Tibial artery (tissue), 4 donors: ENCODE data around the gene NDFIP1.

ENCODE experiments used
- DNase-seq, 2 donors: peaks; one replicate each; pipeline ENCODE4 v3.0.0-alpha.2; 2019
- H3K27ac ChIP-seq, 2 donors: fragments of 200-600 bp; sonication (generic) in 1 of 2; 1 replicate in 1 of 2; 2 replicates in 1 of 2; pipeline ENCODE4 v1.5.1; 2018 to 2019; ENCODE audit warnings: mild to moderate bottlenecking in 1 of 2
- H3K27me3 ChIP-seq, 2 donors: fragments of 200-600 bp; sonication (generic) in 1 of 2; one replicate each; pipeline versions ENCODE4 v1.5.1 to v1.6.0; 2016 to 2019
- H3K36me3 ChIP-seq, 3 donors: fragments of 200-600 bp; sonication (generic) in 2 of 3; one replicate each; pipeline ENCODE4 v1.5.1; 2016 to 2019; ENCODE audit warnings: mild to moderate bottlenecking in 2 of 3
- H3K4me1 ChIP-seq, 4 donors: fragments of 200-600 bp; sonication (generic) in 2 of 4; 1 replicate in 3 of 4; 2 replicates in 1 of 4; pipeline ENCODE4 v1.5.1; 2016 to 2019
- H3K4me3 ChIP-seq, 2 donors: fragments of 200-600 bp; sonication (generic) in 1 of 2; 1 replicate in 1 of 2; 2 replicates in 1 of 2; pipeline ENCODE4 v1.5.1; 2018 to 2019; ENCODE audit warnings: mild to moderate bottlenecking in 2 of 2
- H3K9me3 ChIP-seq, 3 donors: fragments of 200-600 bp; sonication (generic) in 1 of 3; one replicate each; pipeline ENCODE4 v1.5.1; 2016 to 2019
- CTCF ChIP-seq, 2 experiments: fragments of 200-600 bp in 1 of 2; fragments of 450-650 bp in 1 of 2; IDR thresholded peaks; one replicate each; pipeline ENCODE4 v1.5.1; 2017 to 2019; ENCODE audit warnings: antibody characterized with exemption in 2 of 2, mild to moderate bottlenecking in 1 of 2, moderate library complexity in 1 of 2
- intact Hi-C: fragments of 100-400 bp; cut with DNase I; formaldehyde crosslinking; loops from one replicate; pipeline ENCODE4 v1.15.0; 2023; ENCODE audit warnings: low total_unique reads

The NDFIP1 gene

GRCh38 chr5:142095651-142096330, 12.8 kb upstream of the NDFIP1 start:
- no peak for TF ChIP-seq CTCF (IDR thresholded peaks at IDR 0.05)
- Histone ChIP-seq H3K4me1 (peaks cover 0 to 41% (median 17%) of the 10 kb centered on the region in 4 donors), H3K4me3 (no peak overlapping the region), H3K36me3 (no peaks in the 10 kb centered on the region), H3K9me3 (no peaks in the 10 kb centered on the region), H3K27me3 (no peaks in the 10 kb centered on the region), H3K27ac (peak overlapping the region; percentile 62 to 71)
- intact Hi-C loops: no loop called here
- DNase-seq: peak in 1 of 2 donors; percentile 28

- no peaks in the 10 kb centered on the region for H3K27me3 ChIP-seq
- no peak overlapping the region for H3K4me3 ChIP-seq
- H3K9me3 ChIP-seq: no peaks in the 10 kb centered on the region
- intact Hi-C loops: no loop called here
- no peak for TF ChIP-seq CTCF (IDR thresholded peaks at IDR 0.05)
- peak overlapping the region; percentile 62 to 71 for H3K27ac ChIP-seq
- no peaks in the 10 kb centered on the region for H3K36me3 ChIP-seq
- DNase-seq: no peak
- peaks cover 0 to 41% (median 17%) of the 10 kb centered on the region in 4 donors for H3K4me1 ChIP-seq
Measured at GRCh38 chr5:142096382-142096781, 12.2 kb upstream of the NDFIP1 start.

GRCh38 chr5:142097681-142098080, 10.9 kb upstream of the NDFIP1 start:
- no peaks in the 10 kb centered on the region for H3K27me3 ChIP-seq
- DNase-seq: no peak
- no peaks in the 10 kb centered on the region for H3K9me3 ChIP-seq
- no peak overlapping the region for H3K4me3 ChIP-seq
- H3K27ac ChIP-seq: no peak overlapping the region
- no peak for TF ChIP-seq CTCF (IDR thresholded peaks at IDR 0.05)
- intact Hi-C loops: no loop called here
- no peaks in the 10 kb centered on the region for H3K36me3 ChIP-seq
- peaks cover 0 to 41% (median 17%) of the 10 kb centered on the region in 4 donors for H3K4me1 ChIP-seq

- Histone ChIP-seq H3K36me3 (no peaks in the 10 kb centered on the region), H3K27me3 (no peaks in the 10 kb centered on the region), H3K9me3 (no peaks in the 10 kb centered on the region), H3K27ac (no peak overlapping the region), H3K4me1 (peaks cover 0 to 41% (median 17%) of the 10 kb centered on the region in 4 donors), H3K4me3 (no peak overlapping the region)
- no peak for DNase-seq
- intact Hi-C loops: no loop called here
- no peak for TF ChIP-seq CTCF (IDR thresholded peaks at IDR 0.05)
Measured at GRCh38 chr5:142098275-142098674, 10.3 kb upstream of the NDFIP1 start.

GRCh38 chr5:142098931-142099330, 9.6 kb upstream of the NDFIP1 start:
- H3K27ac ChIP-seq: no peak overlapping the region

More at GRCh38 chr5:142098931-142099330, 9.6 kb upstream of the NDFIP1 start:
- no peaks in the 10 kb centered on the region for H3K36me3 ChIP-seq
- H3K9me3 ChIP-seq: no peaks in the 10 kb centered on the region
- no peak overlapping the region for H3K4me3 ChIP-seq
- TF ChIP-seq CTCF (IDR thresholded peaks at IDR 0.05): no peak
- DNase-seq: no peak
- peaks cover 0 to 40% (median 17%) of the 10 kb centered on the region in 4 donors for H3K4me1 ChIP-seq
- no peaks in the 10 kb centered on the region for H3K27me3 ChIP-seq
- intact Hi-C loops: no loop called here
